DMS 273 (cell line): ENCODE data around the gene MEOX1.
"Not testable (repeated sequence)": the region's sequence is repeated elsewhere in the genome, so short reads cannot be mapped to it uniquely, and the experiment has no call there.

Experiments
- DNase-seq: peaks from one replicate; lab custom pipeline; 2025; ENCODE audit not compliant: unreplicated experiment; lab: John Stamatoyannopoulos, UW

The MEOX1 gene

DNA sequence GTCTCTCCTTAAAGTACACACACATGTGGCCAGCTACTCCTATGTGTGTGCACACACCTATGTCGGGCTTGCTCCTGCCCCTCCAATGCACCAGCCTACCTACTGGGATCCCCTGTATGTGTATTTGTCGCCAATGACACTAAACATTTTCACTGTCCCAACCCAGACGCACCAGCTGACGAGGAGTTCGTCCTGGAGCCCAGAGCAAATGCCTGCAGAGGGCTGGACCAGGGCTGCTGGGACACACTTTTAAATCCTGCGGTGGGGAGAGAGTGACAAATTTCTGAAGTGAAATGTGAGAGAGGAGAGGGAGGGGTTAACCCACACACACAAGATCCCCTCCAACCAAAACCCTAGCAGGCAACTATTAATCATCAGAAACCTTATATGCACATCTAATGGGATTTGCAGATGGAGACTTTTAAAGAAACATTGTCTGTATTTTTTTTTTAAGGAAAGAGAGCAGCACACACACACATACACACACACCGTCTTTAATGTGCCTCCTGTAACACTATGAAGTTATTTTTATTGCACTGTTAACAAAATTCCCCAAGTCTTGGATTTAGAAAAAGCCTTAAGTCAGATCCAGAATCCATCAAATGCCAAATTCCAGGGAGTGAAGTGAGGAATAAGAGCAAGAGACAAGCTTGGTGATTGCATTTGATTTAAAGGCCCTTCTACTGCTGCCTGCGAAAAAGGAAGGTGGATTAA lies at the start of gene MEOX1:
Gene MEOX1 (minus strand): TSS at position 224 of the 714 bp plus-strand sequence. CDS start 388 bp downstream, outside the sequence.
- peak; percentile 65 for DNase-seq

DNA sequence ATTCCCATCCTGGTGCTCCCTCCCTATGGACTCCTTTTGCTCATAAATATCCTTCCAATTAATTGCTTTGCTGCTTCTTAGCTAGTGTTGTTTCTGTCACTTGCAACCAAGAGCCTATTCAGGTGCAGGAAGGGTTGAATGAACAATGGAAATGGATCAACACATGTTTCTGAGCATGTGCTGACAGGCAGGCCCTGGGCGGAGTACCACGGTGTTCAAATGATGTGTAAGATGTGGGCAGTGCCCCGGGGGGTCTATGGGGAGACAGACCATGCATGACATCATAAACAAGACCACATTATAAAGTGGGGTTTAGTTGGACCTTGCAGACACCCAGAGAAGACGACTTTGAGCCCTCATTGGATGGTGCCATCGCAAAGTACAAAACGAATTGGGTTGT lies 48.4 kb upstream of the MEOX1 start:
- no peak for DNase-seq

DNA sequence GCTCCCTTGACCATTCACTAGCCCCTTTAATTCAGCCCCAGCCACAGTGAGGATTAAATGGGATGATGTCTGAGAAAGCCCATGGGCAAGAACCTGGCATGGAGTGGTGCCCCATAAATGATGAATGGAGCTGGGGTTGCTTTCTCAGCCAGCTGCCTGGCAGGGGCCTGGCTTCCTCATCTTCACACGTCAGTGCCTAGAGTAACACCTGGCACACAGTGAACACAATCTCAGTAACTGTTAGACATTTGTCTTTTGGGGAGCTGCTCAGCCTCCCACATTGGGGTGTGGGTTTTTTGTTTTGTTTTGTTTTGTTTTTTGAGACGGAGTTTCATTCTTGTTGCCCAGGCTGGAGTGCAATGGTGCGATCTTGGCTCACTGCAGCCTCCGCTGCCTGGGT lies 47.5 kb upstream of the MEOX1 start:
- DNase-seq = no peak

DNA sequence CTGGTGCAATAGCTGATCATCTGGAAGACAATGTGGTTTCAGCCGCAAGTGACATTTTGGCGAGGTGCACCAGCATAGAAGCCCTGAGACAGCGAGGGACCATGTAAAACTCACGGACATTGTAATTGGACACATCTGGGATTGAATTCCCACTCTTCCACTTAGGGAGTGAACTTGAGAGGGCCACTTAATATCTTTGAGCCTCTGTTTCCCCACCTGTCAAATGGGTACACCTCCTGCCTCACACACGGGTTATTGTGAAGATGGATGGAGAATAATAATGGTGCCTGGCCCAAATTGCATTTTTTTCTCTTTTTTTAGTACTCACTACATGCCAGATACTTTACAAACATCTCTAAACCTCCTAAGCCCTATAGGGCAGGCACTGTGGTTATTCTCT lies 45.5 kb upstream of the MEOX1 start:
- no peak for DNase-seq

DNA sequence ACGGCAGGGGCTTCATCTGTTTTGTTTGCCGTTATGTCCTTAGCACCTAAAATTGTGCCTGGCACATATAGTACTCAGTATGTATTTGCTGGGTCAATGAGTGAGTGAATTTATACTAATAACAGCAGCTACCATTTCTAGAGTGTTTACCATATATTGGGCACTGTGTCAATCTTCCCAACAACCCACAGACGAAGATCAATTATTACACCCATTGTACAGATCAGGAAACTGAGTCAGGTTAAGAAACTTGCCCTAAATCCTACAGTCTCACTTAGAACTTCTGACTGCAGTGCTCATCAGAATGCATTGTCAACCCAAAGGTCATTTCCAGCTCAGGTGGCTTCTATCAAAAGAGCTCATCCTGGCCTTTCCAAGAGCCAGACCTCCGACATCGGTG lies 44.5 kb upstream of the MEOX1 start:
- DNase-seq = no peak

DNA sequence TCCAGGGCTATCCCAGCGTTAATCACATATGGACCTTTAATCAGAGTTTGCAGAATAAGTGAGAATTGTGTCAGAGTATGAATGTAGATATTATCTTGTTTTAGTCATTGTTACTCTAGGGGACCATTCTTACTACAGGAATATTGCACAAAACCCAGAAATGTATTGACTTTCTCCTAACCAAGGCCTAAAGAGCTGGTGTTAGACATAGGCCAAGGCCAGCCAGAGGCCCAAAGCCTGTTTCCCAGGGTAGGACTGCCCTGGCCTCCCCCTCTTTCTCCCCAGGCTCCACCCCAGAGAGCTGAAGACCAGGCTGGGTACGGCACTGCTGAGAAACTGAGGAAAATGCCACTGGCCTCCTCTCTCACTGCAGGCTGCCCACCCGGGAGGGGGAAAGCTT lies 41.9 kb upstream of the MEOX1 start:
- no peak for DNase-seq

DNA sequence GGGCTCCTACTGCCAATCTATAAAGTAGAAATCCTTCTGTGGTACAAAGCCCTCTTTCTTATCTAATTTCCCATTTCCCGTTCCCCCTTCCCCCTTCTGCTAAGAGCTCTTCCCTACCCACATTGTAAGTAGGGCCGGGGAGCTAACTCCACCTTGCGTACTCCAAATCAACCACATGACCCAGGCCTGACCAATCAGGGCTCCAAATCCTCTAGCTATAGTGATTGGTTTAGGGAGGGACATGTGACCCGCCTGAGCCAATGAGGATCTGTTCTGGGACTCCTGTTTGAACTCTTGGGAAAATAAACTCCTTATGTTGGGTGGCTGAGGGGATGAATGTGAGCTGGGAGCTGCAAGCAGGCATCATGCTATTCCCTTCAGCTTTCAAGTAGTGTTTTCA lies 40.9 kb upstream of the MEOX1 start:
- peak; percentile 68 for DNase-seq

DNA sequence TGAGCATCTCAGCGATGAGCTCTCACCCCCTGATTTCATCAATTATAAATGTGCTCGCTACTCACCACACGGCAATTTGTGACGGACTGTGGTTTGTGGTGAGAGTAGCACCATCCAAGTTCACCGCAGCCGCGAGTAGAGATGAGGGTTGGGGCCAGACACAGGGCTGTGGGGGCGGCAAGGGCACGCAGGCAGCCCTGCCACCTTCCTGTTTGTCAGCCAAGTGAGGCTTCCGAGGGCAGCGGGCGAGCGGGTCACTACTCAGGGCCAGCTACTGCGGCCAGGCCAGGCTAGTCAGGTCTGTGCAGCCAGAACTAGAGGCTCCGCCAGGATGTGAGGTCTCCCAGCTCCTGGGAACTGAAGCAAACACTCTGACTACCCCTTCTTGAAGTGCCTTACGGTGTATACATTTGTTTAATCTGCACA lies 39.6 kb upstream of the MEOX1 start:
- DNase-seq = no peak

DNA sequence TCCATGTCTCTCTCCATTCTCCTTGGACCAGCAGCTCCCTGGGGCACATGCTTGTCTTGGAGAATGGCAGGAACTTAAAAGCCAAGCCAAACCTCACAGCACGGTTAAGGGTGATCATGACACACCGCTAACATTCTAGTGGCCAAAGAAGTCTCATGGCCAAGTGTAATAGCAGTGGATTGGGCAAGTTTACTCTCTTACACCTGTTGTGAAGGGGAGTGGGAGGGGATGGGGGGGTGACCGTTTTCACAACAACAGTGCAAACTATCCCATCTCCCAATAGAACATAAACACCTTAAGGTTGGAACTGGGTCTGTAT lies 37.7 kb upstream of the MEOX1 start:
- no peak for DNase-seq

DNA sequence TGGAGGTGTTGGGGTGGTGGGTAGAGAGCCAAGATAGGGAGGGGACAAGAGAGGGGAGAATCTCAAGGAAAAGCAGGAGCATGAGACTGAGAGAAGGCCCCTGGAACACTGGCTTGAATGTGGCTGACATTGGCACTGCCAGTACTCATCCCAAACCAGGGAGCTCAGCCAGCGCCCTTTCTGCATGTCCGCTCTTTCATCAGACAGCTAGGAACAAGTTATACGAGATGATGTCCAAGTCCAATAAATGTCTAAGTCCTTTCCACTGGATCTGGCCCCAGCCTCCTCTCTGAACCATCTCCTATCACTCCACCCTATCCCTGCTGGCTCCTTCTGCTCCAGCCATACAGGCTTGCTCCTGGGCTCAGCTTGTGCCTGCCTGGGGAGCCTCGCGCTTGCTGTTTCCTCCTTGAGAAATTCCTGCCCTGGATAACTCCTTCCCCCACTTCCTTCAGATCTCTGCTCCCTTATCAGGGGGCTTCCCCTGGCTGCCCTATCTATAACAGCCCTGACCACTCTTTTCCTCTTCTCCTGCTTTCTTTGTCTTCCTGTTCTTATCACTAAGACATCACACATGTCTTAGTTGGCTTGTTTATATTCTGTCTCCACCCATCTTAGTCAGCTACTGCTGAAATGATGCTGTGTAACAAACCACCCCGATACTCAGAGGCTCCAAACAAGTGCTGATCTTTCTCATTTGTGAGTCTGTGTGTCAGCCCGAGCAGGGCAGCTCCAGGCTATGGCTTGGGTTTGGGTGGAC lies 37.1 kb upstream of the MEOX1 start:
- DNase-seq = no peak

DNA sequence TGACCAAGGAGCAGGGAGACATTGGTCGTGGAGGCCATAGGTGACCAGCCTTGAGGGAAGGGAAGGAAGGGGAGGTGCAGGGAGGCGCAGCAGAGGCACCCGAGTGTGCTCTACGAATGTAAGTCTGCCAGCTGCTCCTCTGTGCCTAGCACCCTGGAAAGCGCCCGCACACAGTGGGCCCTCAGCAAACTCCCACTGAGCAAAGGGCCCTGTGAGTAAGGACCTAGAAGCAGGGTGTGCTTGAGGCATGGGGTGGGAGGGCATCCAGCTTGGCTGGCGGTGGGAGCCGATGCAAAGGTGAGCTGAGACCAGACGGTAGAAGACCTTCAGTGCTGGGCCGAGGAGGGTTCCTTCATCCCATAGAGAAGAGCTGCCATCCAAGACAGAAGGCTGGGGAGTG lies 36.2 kb upstream of the MEOX1 start:
- DNase-seq = no peak

DNA sequence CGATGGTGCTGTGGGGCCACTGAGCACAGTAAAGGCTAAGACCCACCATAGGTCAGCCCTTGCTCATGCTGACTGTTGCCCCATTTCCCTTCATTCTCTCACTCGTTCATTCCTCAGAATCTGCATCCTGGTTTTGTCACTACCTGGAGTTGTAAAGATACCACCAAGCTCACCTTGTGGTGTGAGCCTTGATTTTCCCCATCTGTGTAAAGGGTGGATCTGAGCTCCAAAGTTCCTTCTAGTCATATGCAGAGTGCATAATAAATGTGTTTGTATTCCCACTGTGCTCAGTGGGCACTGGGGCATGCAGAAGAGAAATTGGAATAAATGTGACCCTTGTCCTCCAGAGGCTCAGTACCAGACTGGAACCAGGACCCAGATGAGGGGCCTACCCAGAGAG lies 35.2 kb upstream of the MEOX1 start:
- no peak for DNase-seq

DNA sequence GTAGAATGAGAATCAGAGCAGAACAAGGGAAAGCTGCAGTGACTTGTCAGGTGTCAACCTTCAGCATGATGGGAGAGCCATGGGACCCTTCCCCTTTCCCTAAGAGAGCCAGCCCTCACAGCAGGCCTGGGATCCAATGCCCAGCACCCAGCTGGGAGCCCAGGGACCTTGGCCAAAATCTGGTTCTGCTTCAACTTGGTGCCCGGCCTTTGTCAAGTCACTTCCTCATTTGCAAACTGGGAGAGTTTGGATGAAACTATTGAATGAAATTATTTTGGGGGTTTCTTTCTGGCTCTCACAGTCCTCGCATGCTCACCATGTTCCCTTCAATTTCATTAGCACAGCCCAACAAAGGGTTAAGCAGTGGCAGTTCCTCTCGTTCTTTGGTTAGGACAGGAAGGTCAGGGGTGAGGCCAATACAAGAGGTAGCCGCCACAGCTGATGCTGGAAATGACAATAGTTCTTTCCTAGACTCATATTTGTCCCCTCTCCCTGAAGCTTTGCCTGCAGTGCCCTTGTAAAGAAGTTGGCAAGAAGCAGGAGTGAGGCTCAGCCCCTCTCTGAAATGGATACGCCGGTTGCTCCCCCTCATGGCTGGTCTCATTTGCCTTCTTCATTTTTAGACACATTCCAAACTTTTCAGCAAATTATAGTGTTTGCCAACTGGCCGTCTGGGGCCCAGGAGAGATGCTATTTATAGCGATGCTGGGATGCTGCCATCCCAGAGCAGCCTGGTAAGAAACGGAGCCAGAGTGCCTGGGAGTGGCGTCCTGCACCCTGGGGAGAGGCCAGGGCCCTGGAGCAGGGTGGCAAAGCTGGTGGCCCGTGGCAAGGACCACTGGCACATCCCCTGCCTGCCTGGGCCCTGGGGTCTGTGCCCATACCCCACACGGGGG lies 34.5 kb upstream of the MEOX1 start:
- DNase-seq = no peak

DNA sequence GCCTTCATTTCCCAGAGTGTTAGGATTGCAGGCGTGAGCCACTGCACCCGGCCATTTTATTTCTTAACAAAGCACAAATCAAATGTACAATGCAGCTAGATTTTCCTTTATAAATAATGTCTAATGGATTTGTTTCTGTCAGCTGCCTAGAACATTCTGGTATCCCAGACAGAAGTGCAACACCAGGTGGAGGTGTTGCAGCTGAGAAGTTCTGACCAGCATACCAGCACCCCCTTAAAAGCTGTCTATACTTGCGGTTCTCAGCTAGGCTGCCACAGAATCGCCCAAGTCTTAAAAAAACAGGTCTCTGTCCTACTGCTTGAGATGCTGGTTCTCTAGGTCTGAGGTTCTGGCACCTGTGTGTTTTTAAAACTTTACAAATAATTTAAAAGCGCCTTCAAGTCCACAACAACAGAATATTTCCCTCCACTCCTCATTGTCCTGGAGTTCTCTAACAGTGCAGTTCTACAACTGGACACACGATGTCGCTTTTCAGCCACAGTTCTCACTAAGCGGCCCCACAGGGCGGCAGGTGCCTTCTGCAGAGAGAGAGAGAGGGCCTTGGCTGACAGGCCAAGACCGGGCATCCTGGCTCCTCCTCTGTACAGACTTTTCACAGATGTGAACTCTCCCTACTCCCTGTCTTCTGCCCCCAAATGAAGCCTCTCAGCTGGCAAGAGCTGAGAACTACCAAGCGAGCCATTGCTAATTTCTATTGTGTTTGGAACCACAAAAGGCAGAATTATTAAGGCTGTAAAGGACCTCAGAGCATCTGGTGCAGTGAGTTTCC lies 32.6 kb upstream of the MEOX1 start:
- DNase-seq = peak; percentile 90

DNA sequence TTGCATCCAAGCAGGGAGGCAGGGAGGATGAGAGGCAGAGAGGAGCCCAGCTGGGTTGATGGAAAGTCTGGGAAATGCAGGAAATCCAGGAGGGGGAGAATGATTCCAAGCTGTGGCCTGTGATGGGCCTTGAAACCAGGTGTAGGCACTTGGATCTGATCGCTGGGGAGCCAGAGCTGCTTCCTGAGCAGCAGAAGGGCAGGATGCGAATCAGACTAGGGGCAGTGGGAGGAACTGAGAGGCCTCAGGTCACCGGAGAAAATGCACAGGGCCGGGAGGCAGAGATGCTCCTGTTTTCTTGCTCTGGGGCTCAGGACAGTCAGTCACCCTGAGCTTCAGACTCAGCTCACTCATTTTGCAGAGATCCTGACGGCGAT lies 29.6 kb upstream of the MEOX1 start:
- DNase-seq = no peak

DNA sequence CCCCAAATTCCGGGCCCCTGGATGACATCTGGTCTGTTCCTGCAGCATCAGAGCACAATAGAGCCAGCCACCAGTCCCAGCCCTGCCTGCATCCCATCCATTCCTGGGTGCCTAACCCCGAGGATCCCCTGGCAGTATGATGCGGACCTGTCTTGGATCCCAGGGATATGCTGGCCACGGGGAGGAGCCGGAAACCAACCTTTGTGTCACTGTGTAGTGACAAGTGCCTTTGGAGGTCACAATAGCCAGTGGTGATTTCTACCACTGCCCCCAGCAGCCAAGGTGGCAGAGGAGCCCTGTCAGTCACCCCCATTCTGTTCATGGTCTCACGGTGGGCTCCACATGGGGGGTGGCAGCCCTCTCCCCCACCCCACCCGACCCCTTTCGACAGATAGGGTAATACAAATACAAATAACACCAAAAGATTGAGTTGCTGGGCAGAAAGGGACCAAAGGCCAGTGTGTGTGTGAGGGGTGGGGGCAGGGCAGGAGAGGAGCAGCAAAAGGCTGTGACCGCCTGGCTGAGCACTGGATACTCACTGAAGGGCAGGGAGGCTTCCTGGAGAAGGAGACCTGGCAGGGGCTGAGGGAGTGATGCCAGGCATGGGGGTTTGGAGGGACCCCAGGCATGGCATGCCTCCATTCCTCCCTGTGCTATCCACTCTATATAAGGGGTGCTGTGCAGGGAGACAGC lies 29.0 kb upstream of the MEOX1 start:
- no peak for DNase-seq

DNA sequence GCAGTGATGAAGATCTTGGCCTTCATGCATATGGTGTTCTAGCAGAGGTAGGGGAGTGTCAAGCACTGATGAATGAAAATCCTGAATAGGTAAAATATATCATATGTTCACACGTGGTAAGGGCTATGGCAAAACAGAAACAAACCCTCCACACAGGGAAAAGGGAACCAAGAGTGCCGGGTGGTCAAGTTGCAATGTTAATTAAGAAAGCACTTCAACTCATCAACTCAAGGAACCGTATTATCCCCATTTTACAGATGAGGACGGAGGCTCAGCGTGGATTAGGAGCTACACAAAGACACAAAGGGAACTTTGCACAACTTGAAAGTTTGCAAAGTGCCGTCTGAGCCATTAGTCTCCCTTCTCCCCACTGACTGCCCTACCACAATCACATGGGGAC lies 28.1 kb upstream of the MEOX1 start:
- DNase-seq = no peak

DNA sequence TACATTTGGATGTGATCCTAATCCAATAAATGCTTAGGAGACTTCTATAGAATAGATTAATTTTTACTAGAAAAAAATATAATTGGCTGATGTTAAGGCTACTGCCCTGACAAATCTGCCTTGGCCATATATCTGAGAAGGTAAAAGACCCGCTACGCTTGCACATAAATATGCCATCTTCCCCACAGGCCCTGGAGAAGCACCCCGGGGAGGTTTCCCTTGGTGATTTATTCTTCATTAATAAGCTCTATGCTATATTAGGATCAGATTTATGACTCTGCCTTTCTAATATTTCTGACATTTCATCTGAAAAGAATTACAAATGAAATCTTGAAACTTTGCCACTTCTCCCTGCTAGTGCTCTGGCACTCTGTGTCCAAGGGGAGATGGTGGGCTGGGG lies 27.4 kb upstream of the MEOX1 start:
- DNase-seq = no peak

DNA sequence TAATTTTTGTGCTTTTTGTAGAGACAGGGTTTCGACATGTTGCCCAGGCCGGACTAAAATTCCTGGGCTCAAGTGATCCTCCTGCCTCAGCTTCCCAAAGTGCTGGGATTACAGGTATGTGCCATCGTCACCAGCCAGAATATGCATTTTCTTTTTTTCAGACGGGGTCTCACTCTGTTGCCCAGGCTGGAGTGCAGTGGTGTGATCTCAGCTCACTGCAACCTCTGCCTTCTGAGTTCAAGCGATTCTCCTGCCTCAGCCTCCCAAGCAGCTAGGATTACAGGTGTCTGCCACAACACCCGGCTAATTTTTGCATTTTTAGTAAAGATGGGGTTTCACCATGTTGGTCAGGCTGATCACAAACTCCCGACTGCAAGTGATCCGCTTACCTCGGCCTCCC lies 25.2 kb upstream of the MEOX1 start:
- DNase-seq = not testable (repeated sequence)

DNA sequence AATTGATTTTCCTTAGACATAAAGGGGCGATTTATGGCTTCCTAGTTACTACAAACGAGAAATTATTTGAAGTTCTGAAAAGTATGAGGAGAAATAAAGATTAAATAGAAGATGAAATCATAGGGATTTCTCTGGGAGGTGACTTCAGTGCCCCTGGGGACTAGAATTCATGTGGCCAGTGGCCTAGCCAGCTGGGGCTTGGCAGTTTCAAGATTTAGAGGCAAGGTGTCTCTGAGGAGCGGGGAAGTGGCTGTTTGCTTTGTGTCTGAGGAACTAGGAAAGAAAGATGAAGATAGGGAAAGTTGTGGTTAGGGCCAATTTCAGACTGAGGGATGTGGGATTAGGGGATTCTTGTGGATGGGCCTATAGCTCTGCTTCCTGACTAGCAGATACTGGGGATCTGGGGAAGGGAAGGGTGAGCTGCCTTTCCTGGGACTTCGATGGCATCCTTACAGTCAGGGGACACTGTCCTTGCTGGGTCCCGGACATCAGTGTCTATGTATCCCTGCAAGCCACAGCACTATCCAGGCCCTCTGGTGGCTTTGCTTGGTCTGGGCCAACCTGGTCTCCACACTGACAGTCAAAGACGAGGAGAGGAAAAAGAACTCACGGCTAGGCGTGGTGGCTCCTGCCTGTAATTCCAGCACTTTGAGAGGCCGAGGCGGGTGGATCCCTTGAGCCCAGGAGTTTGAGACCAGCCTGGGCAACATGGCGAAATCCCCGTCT lies 22.4 kb upstream of the MEOX1 start:
- DNase-seq = no peak
